Middle frontal gyrus (tissue), 1 donor: ENCODE results near the gene MGAT2.
"Not testable (repeated sequence)": the region's sequence is repeated elsewhere in the genome, so short reads cannot be mapped to it uniquely, and the experiment has no call there.

Experiments used
- DNase-seq: peaks from one replicate; pipeline ENCODE4 v3.0.0-alpha.2; 2015; ENCODE audit warnings: low spot score; ENCODE audit errors: extremely low spot score

The MGAT2 gene

DNA sequence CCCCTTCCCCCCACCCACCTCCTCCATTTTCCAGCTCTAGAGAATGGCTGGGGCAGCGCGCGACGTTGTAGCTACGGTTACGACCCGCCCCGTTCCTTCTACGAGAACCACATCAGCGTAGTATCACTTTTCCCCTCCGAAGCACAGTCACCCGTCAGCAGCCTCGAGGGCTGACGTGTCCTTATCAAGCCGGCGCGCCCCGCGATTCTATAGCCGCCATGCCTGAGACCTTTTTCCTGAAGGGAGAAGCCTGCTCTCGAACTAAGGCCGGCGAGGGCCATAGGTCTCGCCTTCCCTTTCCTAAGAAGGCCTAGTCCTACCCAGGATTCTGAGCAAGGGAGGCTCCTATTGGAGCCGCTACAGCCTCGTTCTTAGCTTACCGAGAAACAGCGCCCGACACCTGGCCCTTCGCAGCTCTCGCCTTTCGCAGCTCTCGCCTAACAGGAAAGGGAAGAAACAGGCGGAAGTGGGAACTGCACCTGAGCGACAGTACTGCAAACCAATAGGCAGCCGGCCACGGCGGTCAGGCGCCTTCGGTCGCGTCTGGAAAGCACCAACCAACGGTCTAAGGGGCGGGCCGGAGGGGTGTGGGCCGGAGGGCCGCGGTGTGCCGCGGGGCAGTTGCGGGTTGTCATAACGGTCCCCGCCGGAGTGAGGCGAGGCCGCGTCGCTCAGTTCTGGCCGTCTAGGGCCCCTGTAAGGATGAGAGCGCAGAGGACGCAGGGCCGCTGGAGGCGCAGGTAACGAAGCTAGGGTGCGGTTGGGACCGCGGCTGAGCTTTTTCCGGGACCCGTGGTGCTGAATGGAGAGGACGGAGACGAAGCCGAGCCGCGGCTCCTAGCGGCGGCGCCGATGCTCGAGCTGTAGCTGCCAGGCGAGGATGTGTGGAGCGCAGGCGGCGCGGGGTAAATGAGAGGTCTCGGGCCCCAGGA is at the start of gene MGAT2, which contains the start of gene RPL36AL:
TSS of gene MGAT2 (plus strand) at position 618 of the 932 bp plus-strand sequence. CDS start 470 bp downstream, outside the sequence.
TSS of gene RPL36AL (minus strand) at position 445 of the 932 bp plus-strand sequence. CDS start 1,522 bp downstream, outside the sequence.
- peak; percentile 92 for DNase-seq

DNA sequence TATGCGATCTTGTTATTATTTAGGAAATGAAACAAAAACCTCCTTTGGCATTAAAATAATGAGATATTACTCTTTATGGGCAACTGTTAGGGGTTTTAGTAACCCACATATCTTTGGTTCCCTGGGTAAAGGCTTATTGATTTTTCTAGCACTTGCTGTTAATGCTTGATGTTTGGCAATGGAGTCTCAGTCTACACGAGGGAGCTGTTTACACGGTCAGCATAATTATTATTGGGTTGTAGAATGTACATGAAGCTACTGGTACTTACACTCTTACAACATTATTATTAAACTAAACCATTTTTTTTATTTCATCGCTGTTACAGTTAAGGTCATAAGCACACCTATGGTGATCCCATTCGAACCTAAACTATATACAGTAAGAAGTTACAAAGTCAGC is 46.6 kb upstream of the MGAT2 start:
- DNase-seq, result no peak

DNA sequence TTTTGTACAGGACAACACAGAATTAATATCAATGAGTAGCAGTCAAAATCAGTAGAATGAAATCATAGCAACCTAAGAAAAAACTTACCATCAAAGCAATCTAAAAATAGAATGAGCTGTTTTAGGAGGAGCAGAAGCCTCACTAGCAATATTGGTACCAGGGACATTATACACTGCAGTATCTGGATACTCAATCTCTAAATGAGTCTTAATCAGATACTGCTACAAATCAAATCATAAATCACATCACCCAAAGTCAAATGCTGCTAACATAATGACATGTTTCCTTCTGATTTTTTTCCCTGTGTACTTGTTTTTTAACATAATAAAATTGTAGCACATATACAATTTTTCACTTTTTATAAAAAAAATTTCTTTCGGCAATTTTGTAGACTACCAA is 42.5 kb upstream of the MGAT2 start:
- no peak for DNase-seq

DNA sequence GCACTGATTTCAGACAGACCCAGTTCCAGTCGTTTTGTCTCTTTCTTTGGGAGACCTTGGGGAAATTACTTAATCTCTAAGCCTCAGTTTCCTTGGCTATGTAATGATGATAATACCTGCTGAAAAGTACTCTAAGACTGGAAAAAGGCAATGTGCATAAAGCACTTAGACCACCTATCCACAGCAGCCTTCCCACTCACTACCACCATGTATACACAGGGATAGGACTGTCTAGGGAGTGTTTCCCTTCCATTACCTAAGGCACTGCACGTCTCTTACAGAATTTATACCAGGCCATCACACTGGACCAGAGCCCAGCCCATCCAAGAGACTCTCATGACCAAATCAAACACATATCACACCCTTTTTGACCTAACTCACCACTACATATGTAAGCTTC is 40.8 kb upstream of the MGAT2 start:
- DNase-seq, result no peak

DNA sequence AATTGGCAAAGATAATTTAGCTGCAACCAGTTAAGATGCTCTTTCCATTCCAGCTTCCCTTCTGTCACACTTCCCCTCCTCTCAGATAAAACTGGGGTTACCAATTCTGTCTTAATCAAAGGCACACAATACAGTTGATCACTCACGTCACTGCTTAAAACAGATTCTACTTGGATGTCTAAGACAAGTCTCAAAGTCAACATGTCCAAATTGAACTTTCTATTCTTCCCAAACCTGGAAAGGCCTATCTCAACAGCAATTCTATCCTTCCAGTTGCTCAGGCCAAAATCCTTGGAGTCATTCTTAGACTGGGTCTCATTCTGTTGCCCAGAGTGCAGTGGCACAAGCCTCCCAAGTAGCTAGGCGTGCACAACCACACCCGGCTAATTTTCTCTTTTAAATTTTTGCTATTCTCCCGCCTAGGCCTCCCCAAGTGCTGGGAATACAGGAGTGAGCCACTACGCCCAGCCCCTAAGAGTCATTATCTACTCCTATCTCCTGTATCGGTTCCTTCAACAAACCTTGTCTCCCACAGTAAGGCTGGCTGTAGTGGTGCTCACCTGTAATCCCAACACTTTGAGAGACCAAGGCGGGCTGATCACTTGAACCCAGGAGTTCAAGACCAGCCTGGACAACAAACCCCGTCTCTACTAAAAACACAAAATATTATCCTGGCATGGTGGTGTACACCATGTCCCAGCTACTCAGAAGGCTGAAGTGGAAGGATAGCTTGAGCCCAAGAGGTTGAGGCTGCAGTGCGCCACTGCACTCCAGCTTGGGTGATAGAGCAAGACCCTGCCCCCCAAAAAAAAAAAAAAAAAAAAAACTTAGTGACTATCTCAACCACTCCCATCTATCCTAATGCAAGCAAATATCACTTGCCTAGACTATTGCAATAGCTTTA is 39.1 kb upstream of the MGAT2 start:
- DNase-seq, result no peak

DNA sequence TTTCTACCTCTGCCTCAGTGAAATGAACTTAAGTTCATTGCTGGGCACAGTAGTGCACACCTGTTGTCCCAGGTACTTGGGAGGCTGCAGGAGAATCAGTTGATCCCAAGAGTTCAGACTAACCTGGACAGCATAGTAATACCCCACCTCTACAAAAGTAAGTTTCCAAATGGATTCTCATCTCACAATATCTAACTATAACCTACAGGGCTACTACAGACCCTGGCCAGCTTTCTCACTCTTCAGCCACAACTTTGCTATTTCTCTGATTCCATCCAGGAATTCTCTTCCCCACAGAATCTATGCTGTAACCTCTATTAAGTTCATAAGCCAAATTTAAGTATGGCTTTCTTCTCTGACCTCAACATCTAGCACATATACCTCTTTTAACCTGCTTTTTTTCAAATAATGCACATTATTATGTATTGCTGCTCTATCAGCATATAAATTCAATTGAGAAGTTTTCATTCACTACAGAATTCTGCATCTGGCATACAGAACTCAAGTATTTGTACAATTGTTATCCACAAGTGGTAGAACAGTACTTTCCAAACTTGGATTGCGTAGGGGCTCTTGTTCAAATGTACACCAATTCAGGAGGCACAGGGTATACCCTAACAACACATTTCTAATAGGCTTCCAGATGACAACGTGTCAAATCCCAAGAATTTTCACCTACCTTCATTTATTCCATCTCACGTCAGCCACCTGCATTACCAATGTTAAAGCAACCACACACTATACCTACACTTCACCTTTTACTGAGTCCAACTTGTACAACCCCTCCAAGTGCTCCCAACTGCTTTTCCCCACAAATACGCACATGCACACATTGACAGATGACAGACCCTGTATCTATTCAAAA is 38.3 kb upstream of the MGAT2 start:
- no peak for DNase-seq

DNA sequence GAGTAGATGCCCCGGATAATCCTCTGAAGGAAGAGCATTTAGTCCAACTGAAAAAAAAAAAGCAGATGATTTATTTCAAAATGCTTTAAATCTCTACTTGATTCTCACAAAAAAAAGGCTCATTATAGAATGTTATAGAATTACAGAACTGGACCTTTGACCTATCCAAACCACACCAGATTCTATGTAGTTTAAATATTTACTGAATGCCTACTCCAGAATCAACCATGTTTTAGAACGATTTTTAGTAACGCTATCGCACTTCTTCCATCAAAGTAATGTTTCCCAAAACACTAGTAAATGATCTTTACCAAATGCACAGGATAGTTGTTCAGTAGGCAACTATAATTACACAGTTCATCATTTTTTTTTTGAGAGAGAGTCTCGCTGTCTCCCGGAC is 37.0 kb upstream of the MGAT2 start:
- DNase-seq, result no peak

DNA sequence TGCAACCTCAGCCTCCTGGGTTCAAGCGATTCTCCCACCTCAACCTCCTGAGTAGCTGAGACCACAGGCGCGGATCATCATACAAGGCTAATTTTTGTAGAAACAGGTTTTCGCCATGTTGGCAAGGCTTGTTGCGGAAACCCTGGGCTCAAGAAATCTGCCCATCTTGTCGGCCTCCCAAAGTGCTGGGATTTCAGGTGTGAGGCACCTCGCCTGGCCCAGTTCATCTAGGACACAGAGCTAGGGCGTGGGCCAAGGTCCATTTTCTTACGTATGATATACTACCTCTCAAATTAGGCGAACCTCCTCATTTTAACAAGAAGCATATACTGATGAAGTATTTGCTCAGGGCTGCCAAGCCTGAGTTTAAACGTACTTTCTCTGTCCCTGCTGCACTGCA is 36.5 kb upstream of the MGAT2 start:
- no peak for DNase-seq

DNA sequence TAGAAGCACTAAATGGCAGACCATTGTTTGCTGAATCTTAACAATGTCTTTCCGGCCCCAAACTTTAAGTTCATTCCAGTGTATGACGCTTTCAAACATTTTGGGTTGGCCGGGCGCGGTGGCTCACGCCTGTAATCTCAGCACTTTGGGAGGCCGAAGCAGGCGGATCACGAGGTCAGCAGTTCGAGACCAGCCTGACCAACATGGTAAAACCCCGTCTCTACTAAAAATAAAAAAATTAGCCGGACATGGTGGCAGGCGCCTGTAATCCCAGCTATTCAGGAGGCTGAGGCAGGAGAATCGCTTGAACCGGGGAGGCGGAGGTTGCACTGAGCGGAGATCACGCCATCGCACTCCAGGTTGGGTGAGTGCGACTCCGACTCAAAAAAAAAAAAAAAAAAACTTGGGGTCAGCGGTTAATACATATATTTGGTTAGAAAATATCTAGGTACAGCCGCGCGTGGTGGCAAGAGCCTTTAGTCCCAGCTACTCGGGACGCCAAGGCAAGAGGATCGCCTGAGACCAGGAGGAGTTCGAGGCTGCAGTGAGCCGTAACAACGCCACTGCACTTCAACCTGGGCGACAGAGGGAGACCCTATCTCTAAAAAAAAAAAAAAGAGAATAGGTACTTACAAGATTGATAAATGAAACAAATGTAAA is 35.5 kb upstream of the MGAT2 start:
- not testable (repeated sequence) for DNase-seq

DNA sequence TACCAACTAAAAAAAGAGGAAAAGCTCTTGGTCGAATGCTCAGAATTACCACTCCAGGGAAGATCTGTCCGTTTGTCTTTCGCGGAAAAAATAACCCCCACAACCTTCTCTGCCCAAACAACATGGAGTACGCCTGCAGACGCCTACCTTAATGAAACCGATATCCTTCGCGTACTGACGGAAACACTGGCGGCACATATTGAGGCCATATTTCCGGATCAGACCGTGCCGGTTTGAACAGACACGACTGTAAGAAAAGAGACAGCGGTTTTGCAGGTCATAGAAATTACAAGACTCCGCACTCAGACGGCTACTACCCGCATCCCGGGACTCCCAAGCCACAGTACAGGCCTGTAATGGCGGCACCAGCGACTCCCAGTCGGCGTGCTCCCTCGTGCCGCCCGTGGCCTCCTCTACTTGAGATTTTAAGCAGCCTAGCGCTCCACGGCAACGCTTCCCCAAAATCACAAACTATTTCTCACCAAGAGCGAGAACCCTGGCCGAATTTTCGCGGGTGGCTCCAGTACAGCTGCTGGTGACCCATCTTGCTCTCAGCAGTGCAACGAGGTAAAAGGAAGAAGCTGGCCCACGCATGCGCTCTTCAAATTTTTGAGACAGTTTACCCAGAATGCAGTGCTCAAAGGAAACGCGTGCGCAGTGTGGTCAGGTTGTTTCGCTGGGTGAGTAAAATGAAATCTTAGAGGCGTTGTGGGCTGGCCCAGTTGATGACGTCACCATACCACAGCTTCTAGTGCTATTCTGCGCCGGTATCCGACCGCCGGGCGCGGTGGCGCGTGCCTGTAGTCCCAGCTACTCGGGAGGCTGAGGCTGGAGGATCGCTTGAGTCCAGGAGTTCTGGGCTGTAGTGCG is 34.6 kb upstream of the MGAT2 start, which contains the start of gene RPS29:
TSS of gene RPS29 (minus strand) at position 578 of the 870 bp plus-strand sequence. CDS start at position 544, 34 bp downstream.
- peak; percentile 97 for DNase-seq

DNA sequence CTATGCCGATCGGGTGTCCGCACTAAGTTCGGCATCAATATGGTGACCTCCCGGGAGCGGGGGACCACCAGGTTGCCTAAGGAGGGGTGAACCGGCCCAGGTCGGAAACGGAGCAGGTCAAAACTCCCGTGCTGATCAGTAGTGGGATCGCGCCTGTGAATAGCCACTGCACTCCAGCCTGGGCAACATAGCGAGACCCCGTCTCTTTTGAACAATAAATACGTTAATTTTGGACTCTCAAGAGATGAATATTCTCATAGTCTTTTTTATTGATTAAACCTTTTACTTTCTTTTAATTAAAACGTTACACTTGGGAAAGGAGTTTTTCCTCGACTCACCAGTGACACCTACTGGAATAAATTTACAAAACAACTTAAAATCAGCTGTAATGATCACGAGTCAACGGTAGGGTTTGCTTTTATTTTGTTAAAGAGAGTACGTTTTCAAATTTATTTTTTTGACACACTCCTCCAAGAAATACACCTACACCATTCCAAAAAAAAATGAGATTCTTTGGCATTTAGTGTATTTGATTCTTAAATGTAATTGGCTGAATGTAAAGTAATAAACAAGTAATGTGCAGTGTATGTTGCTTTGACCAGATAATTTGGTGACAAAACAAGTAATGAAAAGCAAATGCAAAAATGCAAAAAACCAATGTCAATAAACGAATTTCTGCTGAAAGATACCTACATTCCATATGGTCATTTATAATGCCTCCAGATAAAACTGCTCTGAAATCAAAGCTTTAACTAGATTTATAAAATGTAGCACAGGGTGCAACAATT is 33.7 kb upstream of the MGAT2 start:
- DNase-seq, result peak; percentile 68

DNA sequence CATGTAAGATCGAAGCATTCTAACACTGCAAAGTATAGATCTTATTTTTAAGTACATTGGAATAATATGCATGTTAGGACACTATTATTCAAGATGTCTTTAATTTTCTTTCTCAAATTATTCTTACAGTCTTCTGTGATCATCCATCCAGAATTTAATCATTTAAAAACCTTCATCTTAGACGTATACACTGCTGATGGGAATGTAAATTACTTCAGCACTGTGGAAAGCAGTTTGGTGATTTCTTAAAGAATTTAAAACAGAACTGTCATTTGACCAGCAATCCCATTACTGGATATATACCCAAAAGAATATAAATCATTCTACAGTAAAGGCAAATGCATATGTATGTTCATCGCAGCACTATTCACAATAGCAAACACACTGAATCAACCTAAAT is 31.2 kb upstream of the MGAT2 start:
- DNase-seq, result no peak

DNA sequence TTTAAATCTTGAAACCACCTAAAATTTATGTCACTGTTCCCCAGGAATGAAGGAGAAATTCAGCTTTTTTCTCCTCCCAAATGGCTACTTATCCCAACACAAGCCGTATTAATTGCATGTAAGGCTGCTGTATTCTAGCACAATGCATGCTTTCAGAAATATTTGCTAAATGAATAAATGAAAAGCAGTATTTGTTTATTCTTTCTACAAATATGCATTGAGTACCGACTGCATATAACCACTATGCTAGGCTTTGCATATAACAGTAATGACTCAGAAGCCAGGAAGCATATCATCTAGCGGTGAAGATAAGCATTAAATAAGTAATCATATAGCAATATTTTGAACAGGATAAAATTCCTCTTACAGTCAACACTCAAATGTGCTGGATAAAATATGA is 27.6 kb upstream of the MGAT2 start:
- no peak for DNase-seq

DNA sequence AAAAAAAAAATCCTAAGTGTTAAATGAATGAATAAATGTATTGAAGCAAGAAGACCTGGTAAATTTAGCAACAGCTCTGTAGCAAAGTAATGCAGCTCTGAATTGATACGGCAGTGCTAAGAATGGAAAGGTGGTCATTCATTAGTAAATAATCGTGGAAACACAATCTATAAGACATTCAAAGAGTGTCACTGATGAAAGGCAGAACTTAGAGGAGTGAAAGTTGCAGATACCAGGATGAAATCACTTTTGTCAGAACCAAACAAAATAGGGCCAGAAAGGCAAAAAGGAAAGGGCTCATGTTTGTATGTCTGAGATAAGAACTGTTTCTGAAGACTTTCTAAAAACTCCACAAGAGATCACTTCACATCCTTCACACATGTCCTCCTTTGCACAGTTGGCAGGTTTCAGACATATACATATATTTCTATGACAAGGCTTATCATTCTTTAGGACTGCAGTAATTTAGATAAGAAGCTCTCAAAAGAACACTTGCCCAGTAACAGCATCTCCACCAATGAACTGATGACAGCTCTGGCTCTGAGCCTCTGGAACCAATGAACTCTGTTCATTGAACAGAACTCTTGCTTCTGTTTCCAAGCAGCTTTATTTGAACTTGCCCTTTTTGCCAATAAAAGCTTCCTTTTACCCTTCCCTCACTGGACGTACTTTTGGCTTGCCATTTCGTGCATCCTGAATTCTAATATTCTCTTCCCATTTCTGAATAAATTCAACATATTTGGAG is 26.1 kb upstream of the MGAT2 start:
- DNase-seq, result peak; percentile 9

DNA sequence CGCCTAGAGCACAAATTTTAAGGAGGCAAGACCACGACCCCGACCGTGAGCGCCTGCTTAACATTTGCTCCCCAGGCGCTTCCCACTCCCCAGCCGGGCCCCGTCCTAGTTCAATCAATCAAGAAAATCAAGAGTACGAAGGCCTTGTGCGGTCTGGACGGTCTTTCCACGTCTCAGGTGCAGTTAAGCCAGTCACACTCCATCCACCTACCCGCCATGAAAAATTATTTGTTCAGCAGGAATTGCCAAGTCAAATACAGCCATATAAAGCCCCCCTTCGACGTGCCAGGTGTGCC is 22.5 kb upstream of the MGAT2 start:
- no peak for DNase-seq

DNA sequence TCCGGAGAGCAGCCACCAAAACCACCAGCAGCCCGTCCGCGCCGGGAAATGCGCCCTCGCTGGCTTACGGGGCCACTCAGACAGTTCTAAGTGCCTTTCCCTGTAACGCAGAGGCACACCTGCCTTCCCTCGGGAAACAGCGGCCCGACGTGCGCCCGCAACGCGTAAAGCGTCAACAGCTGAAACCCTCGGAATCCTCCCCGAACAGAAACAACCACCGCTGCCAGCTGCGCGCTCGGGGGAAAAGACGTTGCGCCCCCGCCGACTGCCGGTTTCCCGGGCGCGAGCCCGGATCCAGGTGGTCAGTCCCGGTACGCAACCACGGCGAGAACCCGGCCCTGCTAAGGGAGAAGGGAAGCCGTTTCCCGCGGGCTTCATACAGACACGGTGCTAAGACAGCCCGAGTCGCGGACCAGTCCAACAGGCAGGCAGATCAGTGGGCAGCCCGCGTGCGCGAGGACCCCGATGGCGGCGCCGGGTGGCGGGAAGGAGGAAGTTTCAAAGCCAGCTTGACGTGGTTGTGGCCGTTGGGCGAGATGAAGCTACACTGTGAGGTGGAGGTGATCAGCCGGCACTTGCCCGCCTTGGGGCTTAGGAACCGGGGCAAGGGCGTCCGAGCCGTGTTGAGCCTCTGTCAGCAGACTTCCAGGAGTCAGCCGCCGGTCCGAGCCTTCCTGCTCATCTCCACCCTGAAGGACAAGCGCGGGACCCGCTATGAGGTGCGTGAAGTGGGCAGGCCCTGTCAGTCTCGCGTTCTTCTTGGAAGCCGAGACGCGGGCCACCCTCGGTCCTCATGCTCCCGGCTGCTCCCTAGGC is 21.9 kb upstream of the MGAT2 start, which contains the start of gene LRR1:
TSS of gene LRR1 (plus strand) at position 456 of the 816 bp plus-strand sequence. CDS start at position 537, 81 bp downstream.
- DNase-seq, result peak; percentile 33

DNA sequence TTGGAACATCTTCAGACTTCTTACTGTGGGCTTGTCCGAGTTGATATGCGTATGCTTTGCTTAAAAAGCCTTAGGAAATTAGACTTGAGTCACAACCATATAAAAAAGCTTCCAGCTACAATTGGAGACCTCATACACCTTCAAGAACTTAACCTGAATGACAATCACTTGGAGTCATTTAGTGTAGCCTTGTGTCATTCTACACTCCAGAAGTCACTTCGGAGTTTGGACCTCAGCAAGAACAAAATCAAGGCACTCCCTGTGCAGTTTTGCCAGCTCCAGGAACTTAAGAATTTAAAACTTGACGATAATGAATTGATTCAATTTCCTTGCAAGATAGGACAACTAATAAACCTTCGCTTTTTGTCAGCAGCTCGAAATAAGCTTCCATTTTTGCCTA is 13.0 kb upstream of the MGAT2 start:
- no peak for DNase-seq
